Muscle layer of colon (tissue), 2 donors: ENCODE measurements around the gene AP4M1.

Experiments used
- H3K27ac ChIP-seq: one replicate; pipeline ENCODE4 v1.7.0; 2013; ENCODE audit warnings: low read depth, mild to moderate bottlenecking, low read length, moderate library complexity
- H3K27me3 ChIP-seq, 2 donors: one replicate each; pipeline ENCODE4 v1.7.0; 2013; ENCODE audit warnings: low read length in 2 of 2, mild to moderate bottlenecking in 2 of 2; ENCODE audit not compliant: insufficient read depth in 2 of 2, control insufficient read depth in 1 of 2
- H3K36me3 ChIP-seq: one replicate; pipeline ENCODE4 v1.7.0; 2013; ENCODE audit warnings: mild to moderate bottlenecking, low read length; ENCODE audit not compliant: insufficient read depth
- H3K4me1 ChIP-seq: one replicate; pipeline ENCODE4 v1.7.0; 2013; ENCODE audit warnings: mild to moderate bottlenecking, low read length; ENCODE audit not compliant: insufficient read depth
- H3K4me3 ChIP-seq, 2 donors: one replicate each; pipeline ENCODE4 v1.7.0; 2013; ENCODE audit warnings: low read length in 2 of 2, low read depth in 1 of 2, mild to moderate bottlenecking in 1 of 2, moderate library complexity in 1 of 2
- H3K9ac ChIP-seq: one replicate; pipeline ENCODE4 v1.7.0; 2013; ENCODE audit warnings: low read length
- H3K9me3 ChIP-seq: one replicate; pipeline ENCODE4 v1.7.0; 2013; ENCODE audit warnings: mild to moderate bottlenecking, low read length
- donor health status: abdominal sarcoma.
- donor health status: Adenocarcinoma of cecum.

The AP4M1 gene

GRCh38 chr7:100101016-100101862 is at the start of gene AP4M1, which contains the start of gene MCM7:
Gene AP4M1 (plus strand): TSS chr7:100101643. CDS start chr7:100101715, 72 bp downstream.
Gene MCM7 (minus strand): TSS chr7:100101397. CDS start chr7:100101294, 103 bp downstream.
- Histone ChIP-seq H3K9ac (peak within 1 kb of the TSS; percentile 31), H3K27ac (peak within 1 kb of the TSS; percentile 91), H3K4me3 (peak within 1 kb of the TSS; percentile 82 to 90), H3K36me3 (peaks cover 56% of the 10 kb centered on the region), H3K4me1 (peaks cover 20% of the 10 kb centered on the region), H3K9me3 (no peaks in the 10 kb centered on the region), H3K27me3 (no peaks in the 10 kb centered on the region)

GRCh38 chr7:100053215-100053614 is 48.2 kb upstream of the AP4M1 start:
- Histone ChIP-seq H3K9ac (no peak overlapping the region), H3K36me3 (peaks cover 16% of the 10 kb centered on the region), H3K4me3 (no peak overlapping the region), H3K27ac (no peak overlapping the region), H3K9me3 (no peaks in the 10 kb centered on the region), H3K27me3 (no peaks in the 10 kb centered on the region), H3K4me1 (peaks cover 12% of the 10 kb centered on the region)

GRCh38 chr7:100057006-100057405 is 44.4 kb upstream of the AP4M1 start:
- Histone ChIP-seq H3K4me1 (no peaks in the 10 kb centered on the region), H3K4me3 (no peak overlapping the region), H3K9ac (no peak overlapping the region), H3K27ac (no peak overlapping the region), H3K9me3 (no peaks in the 10 kb centered on the region), H3K27me3 (no peaks in the 10 kb centered on the region), H3K36me3 (peaks cover 40% of the 10 kb centered on the region)

- H3K9me3 ChIP-seq, result no peaks in the 10 kb centered on the region
- no peaks in the 10 kb centered on the region for H3K27me3 ChIP-seq
- peaks cover 50% of the 10 kb centered on the region for H3K36me3 ChIP-seq
- H3K27ac ChIP-seq, result no peak overlapping the region
- H3K4me1 ChIP-seq, result no peaks in the 10 kb centered on the region
- no peak overlapping the region for H3K4me3 ChIP-seq
- no peak overlapping the region for H3K9ac ChIP-seq
Measured at GRCh38 chr7:100059251-100059739, 42.1 kb upstream of the AP4M1 start.

- no peak overlapping the region for H3K9ac ChIP-seq
- H3K9me3 ChIP-seq, result no peaks in the 10 kb centered on the region
- peaks cover 55% of the 10 kb centered on the region for H3K36me3 ChIP-seq
- H3K27me3 ChIP-seq, result no peaks in the 10 kb centered on the region
- H3K4me1 ChIP-seq, result peaks cover 15% of the 10 kb centered on the region
- no peak overlapping the region for H3K4me3 ChIP-seq
- no peak overlapping the region for H3K27ac ChIP-seq
Measured at GRCh38 chr7:100061518-100062193, 39.8 kb upstream of the AP4M1 start.

GRCh38 chr7:100063376-100063775 is 38.1 kb upstream of the AP4M1 start:
- Histone ChIP-seq H3K27me3 (no peaks in the 10 kb centered on the region), H3K27ac (no peak overlapping the region), H3K4me1 (peaks cover 15% of the 10 kb centered on the region), H3K9ac (no peak overlapping the region), H3K4me3 (no peak overlapping the region), H3K36me3 (peaks cover 37% of the 10 kb centered on the region), H3K9me3 (no peaks in the 10 kb centered on the region)

GRCh38 chr7:100064162-100064561 is 37.3 kb upstream of the AP4M1 start:
- Histone ChIP-seq H3K9ac (no peak overlapping the region), H3K27me3 (no peaks in the 10 kb centered on the region), H3K9me3 (no peaks in the 10 kb centered on the region), H3K4me1 (peaks cover 15% of the 10 kb centered on the region), H3K27ac (no peak overlapping the region), H3K4me3 (no peak overlapping the region), H3K36me3 (peaks cover 30% of the 10 kb centered on the region)

GRCh38 chr7:100065452-100066186 is 35.8 kb upstream of the AP4M1 start:
- H3K9me3 ChIP-seq, result peaks cover 2% of the 10 kb centered on the region
- H3K4me1 ChIP-seq, result peaks cover 15% of the 10 kb centered on the region
- peaks cover 38% of the 10 kb centered on the region for H3K36me3 ChIP-seq
- H3K27me3 ChIP-seq, result no peaks in the 10 kb centered on the region
- H3K9ac ChIP-seq, result no peak overlapping the region
- no peak overlapping the region for H3K4me3 ChIP-seq
- H3K27ac ChIP-seq, result peak overlapping the region; percentile 75

GRCh38 chr7:100066953-100067352 is 34.5 kb upstream of the AP4M1 start:
- no peak overlapping the region for H3K4me3 ChIP-seq
- H3K9me3 ChIP-seq, result peaks cover 15% of the 10 kb centered on the region
- H3K9ac ChIP-seq, result no peak overlapping the region
- H3K27ac ChIP-seq, result no peak overlapping the region
- H3K4me1 ChIP-seq, result peaks cover 15% of the 10 kb centered on the region
- H3K36me3 ChIP-seq, result peaks cover 40% of the 10 kb centered on the region
- no peaks in the 10 kb centered on the region for H3K27me3 ChIP-seq

GRCh38 chr7:100069991-100070390 is 31.5 kb upstream of the AP4M1 start:
- Histone ChIP-seq H3K27ac (no peak overlapping the region), H3K4me3 (no peak overlapping the region), H3K27me3 (no peaks in the 10 kb centered on the region), H3K36me3 (peaks cover 55% of the 10 kb centered on the region), H3K9ac (no peak overlapping the region), H3K4me1 (peaks cover 14% of the 10 kb centered on the region), H3K9me3 (peaks cover 17% of the 10 kb centered on the region)
